SK-N-SH treated with all-trans-retinoic acid at 6 μM for 48 hours (cell line): ENCODE results near the gene ADCYAP1R1.

Source experiments
- ATAC-seq: fragments of 200-7000 bp; cut with Tn5 transposase; 3 replicates; pipeline ENCODE4 v1.9.1; 2020; ENCODE audit warnings: mild to moderate bottlenecking, moderate library complexity
- ARNTL ChIP-seq: fragments of 450-650 bp; formaldehyde crosslinking; IDR thresholded peaks from 2 replicates; pipeline ENCODE4 v1.5.0; 2020; ENCODE audit warnings: low read depth, mild to moderate bottlenecking, moderate library complexity, borderline replicate concordance
- CREB5 ChIP-seq: fragments of 250-450 bp; sonication (Bioruptor Pico); IDR thresholded peaks from 2 replicates; pipeline ENCODE4 v1.5.1; 2020; ENCODE audit warnings: low read depth, mild to moderate bottlenecking, moderate library complexity
- CSDC2 ChIP-seq: fragments of 250-450 bp; sonication (Bioruptor Pico); IDR thresholded peaks from 2 replicates; pipeline ENCODE4 v1.5.0; 2020; ENCODE audit warnings: mild to moderate bottlenecking, moderate library complexity
- CSRNP3 ChIP-seq: fragments of 250-450 bp; sonication (Bioruptor Pico); IDR thresholded peaks from 2 replicates; pipeline ENCODE4 v1.5.1; 2021; ENCODE audit warnings: mild to moderate bottlenecking, moderate library complexity
- ESRRG ChIP-seq: fragments of 250-450 bp; sonication (Bioruptor Pico); IDR thresholded peaks from 2 replicates; pipeline ENCODE4 v1.6.1; 2021; ENCODE audit warnings: mild to moderate bottlenecking
- GLIS3 ChIP-seq: fragments of 250-450 bp; sonication (Bioruptor Pico); IDR thresholded peaks from 2 replicates; pipeline ENCODE4 v1.5.0; 2020; ENCODE audit warnings: mild to moderate bottlenecking, moderate library complexity
- ISL1 ChIP-seq: fragments of 250-450 bp; sonication (Bioruptor Pico); IDR thresholded peaks from 2 replicates; pipeline ENCODE4 v2.1.2; 2022; ENCODE audit warnings: mild to moderate bottlenecking, moderate library complexity
- OSR1 ChIP-seq: fragments of 250-450 bp; sonication (Bioruptor Pico); IDR thresholded peaks from 2 replicates; pipeline ENCODE4 v1.8.0; 2022; ENCODE audit warnings: moderate library complexity, mild to moderate bottlenecking, inconsistent platforms
- PPARA ChIP-seq: fragments of 250-450 bp; sonication (Bioruptor Pico); IDR thresholded peaks from 2 replicates; pipeline ENCODE4 v1.5.0; 2020; ENCODE audit warnings: mild to moderate bottlenecking, borderline replicate concordance
- RARB ChIP-seq: fragments of 250-450 bp; sonication (Bioruptor Pico); IDR thresholded peaks from 2 replicates; pipeline ENCODE4 v1.8.0; 2021; ENCODE audit warnings: mild to moderate bottlenecking, moderate library complexity
- SNAI2 ChIP-seq: fragments of 250-450 bp; sonication (Bioruptor Pico); IDR thresholded peaks from 2 replicates; pipeline ENCODE4 v1.5.0; 2020; ENCODE audit warnings: mild to moderate bottlenecking, moderate library complexity
- TCF4 ChIP-seq: fragments of 250-450 bp; sonication (Bioruptor Pico); IDR thresholded peaks from 2 replicates; pipeline ENCODE4 v1.8.0; 2021; ENCODE audit warnings: mild to moderate bottlenecking, moderate library complexity, borderline replicate concordance
- TOX ChIP-seq: fragments of 250-450 bp; sonication (Bioruptor Pico); IDR thresholded peaks from 2 replicates; pipeline ENCODE4 v1.8.0; 2021; ENCODE audit warnings: mild to moderate bottlenecking, moderate library complexity, borderline replicate concordance
- TSHZ2 ChIP-seq: fragments of 250-450 bp; sonication (Bioruptor Pico); IDR thresholded peaks from 2 replicates; pipeline ENCODE4 v1.5.0; 2020; ENCODE audit warnings: mild to moderate bottlenecking, moderate library complexity
- ZC3H10 ChIP-seq: fragments of 250-450 bp; sonication (Bioruptor Pico); IDR thresholded peaks from 2 replicates; pipeline ENCODE4 v1.5.1; 2021; ENCODE audit warnings: mild to moderate bottlenecking, moderate library complexity
- ZFP3 ChIP-seq: fragments of 250-450 bp; sonication (Bioruptor Pico); IDR thresholded peaks from 2 replicates; pipeline ENCODE4 v1.5.0; 2020; ENCODE audit warnings: mild to moderate bottlenecking, moderate library complexity
- ZFP30 ChIP-seq: fragments of 450-650 bp; formaldehyde crosslinking; IDR thresholded peaks from 2 replicates; pipeline ENCODE4 v1.5.0; 2022; ENCODE audit warnings: mild to moderate bottlenecking, moderate library complexity
- ZNF70 ChIP-seq: fragments of 450-650 bp; formaldehyde crosslinking; IDR thresholded peaks from 2 replicates; pipeline ENCODE4 v1.5.0; 2020; ENCODE audit warnings: mild to moderate bottlenecking, moderate library complexity
- ZNF8 ChIP-seq: fragments of 450-650 bp; formaldehyde crosslinking; IDR thresholded peaks from 2 replicates; pipeline ENCODE4 v1.5.0; 2020; ENCODE audit warnings: mild to moderate bottlenecking, moderate library complexity
- TF ChIP-seq, protein P1 (sequence below): fragments of 250-450 bp; sonication (Bioruptor Pico); IDR thresholded peaks from 2 replicates; pipeline ENCODE4 v1.8.0; 2020; ENCODE audit warnings: mild to moderate bottlenecking, moderate library complexity, borderline replicate concordance

ADCYAP1R1 gene

DNA sequence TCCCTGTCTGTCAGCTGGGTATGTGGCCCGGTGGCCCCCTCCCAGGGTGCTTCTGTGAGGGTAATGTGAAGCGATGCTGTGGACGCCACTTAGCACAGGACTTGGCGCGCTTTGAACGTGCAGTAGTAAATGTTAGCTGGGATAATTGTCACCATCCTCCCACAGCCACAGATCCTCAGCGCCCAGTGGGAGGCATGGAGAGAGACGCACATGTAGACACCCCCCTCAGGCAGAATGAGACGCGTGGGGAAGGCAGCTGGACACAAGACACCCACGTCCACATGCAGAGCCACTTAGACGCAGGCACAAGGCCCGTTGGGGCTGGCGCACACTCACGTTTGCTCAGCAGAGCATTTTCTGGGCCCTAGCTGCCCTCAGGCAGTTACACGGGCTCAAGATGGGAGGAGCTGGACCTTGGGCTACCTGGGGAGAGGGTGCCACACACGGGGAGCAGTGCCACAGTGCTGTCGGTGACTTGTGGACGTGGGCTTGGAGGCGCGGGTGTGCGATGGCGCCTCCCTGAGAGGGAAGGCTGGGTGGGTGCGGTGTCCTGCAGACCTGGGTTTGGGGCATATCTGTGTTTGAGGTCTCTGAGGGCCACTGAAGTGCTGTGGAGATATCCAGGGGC lies 26.4 kb downstream of the ADCYAP1R1 start:
- no peak for ATAC-seq
- TF ChIP-seq ISL1 (CRISPR knock-in tag) (no peak), CSDC2 (CRISPR knock-in tag) (no peak), OSR1 (CRISPR knock-in tag) (no peak), ARNTL (CRISPR knock-in tag) (no peak), ZNF8 (CRISPR knock-in tag) (no peak), CSRNP3 (no peak), RARB (CRISPR knock-in tag) (no peak), SNAI2 (CRISPR knock-in tag) (no peak), TOX (CRISPR knock-in tag) (no peak), ZFP30 (CRISPR knock-in tag) (no peak), CREB5 (CRISPR knock-in tag) (no peak), ZNF70 (no peak)
- TF ChIP-seq, protein P1, sequence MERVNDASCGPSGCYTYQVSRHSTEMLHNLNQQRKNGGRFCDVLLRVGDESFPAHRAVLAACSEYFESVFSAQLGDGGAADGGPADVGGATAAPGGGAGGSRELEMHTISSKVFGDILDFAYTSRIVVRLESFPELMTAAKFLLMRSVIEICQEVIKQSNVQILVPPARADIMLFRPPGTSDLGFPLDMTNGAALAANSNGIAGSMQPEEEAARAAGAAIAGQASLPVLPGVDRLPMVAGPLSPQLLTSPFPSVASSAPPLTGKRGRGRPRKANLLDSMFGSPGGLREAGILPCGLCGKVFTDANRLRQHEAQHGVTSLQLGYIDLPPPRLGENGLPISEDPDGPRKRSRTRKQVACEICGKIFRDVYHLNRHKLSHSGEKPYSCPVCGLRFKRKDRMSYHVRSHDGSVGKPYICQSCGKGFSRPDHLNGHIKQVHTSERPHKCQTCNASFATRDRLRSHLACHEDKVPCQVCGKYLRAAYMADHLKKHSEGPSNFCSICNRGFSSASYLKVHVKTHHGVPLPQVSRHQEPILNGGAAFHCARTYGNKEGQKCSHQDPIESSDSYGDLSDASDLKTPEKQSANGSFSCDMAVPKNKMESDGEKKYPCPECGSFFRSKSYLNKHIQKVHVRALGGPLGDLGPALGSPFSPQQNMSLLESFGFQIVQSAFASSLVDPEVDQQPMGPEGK = no peak

DNA sequence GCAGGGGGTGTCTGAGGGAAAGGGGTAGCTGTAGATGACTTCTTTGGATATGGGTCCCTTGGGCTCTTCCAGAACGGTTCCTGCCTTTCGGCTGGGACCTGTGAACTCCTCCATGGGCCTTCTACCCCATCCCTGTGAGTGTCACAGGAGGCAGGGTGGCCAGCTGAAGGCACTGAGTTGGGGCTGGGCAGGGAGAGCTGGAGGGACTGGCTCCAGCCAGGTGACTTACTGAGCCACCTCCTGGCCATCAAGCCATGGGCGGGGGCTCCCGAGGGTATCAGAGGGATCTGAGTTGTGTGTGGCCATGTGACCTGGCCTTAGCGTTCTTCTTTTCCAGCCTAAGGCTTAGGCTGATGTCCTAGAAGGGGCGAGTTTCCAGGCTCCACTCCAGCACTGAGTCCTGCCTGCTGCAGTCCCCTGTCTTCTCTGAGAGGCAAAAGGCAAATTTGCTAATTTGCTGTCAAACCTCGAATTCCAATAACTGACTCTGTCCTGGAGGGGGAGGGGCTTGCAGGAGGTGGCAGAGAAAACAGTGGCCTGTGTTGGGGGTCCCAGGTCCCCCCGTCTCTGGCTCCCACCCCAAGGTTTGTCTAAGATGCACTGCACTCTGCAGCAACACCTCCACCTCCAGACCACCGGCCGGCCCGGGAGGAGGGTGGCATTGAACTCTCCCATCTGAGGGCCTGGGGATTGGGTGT lies 27.2 kb downstream of the ADCYAP1R1 start:
- TF ChIP-seq ZFP30 (CRISPR knock-in tag) (no peak), TOX (CRISPR knock-in tag) (no peak), ARNTL (CRISPR knock-in tag) (no peak), TSHZ2 (CRISPR knock-in tag) (no peak), ZFP3 (CRISPR knock-in tag) (no peak), OSR1 (CRISPR knock-in tag) (no peak), GLIS3 (no peak), ESRRG (CRISPR knock-in tag) (no peak), PPARA (no peak), SNAI2 (CRISPR knock-in tag) (no peak), ZC3H10 (CRISPR knock-in tag) (no peak), TCF4 (CRISPR knock-in tag) (no peak)
- TF ChIP-seq, protein P1 = no peak
- TF ChIP-seq, all 23 proteins: peak for 0
- no peak for ATAC-seq
